KOPT-K1 (cell line): Measurements from ENCODE around the gene ZSWIM4.
A peak's percentile ranks its signal among the peaks of the same experiment; 100 is the strongest.

Experiments used
- H3K27ac ChIP-seq: fragments of 200-600 bp; sonication (generic); 2 replicates; pipeline ENCODE4 v1.5.1; 2016; ENCODE audit warnings: antibody characterized with exemption, mild to moderate bottlenecking, low read depth, low read length; ENCODE audit not compliant: poor library complexity, severe bottlenecking
- H3K36me3 ChIP-seq: fragments of 200-600 bp; sonication (generic); 2 replicates; pipeline ENCODE4 v1.5.1; 2017; ENCODE audit warnings: antibody characterized with exemption, mild to moderate bottlenecking, low read length, moderate library complexity; ENCODE audit not compliant: insufficient read depth
- H3K9me3 ChIP-seq: fragments of 200-600 bp; sonication (generic); 2 replicates; pipeline ENCODE4 v1.5.1; 2017; ENCODE audit warnings: antibody characterized with exemption, low read length, mild to moderate bottlenecking; ENCODE audit not compliant: insufficient read depth, poor library complexity, severe bottlenecking

ZSWIM4 gene

GRCh38 chr19:13876834-13877233, 81.6 kb downstream of the ZSWIM4 start, which contains the start of gene NANOS3:
TSS of gene NANOS3 (plus strand) at chr19:13877134. CDS start at chr19:13877249, 115 bp downstream.
- no peaks in the 10 kb centered on the region for H3K9me3 ChIP-seq
- no peak within 1 kb of the TSS for H3K27ac ChIP-seq
- no peaks in the 10 kb centered on the region for H3K36me3 ChIP-seq

GRCh38 chr19:13877303-13877702, 82.1 kb downstream of the ZSWIM4 start:
- H3K27ac ChIP-seq = no peak overlapping the region
- no peaks in the 10 kb centered on the region for H3K36me3 ChIP-seq
- no peaks in the 10 kb centered on the region for H3K9me3 ChIP-seq

DNA sequence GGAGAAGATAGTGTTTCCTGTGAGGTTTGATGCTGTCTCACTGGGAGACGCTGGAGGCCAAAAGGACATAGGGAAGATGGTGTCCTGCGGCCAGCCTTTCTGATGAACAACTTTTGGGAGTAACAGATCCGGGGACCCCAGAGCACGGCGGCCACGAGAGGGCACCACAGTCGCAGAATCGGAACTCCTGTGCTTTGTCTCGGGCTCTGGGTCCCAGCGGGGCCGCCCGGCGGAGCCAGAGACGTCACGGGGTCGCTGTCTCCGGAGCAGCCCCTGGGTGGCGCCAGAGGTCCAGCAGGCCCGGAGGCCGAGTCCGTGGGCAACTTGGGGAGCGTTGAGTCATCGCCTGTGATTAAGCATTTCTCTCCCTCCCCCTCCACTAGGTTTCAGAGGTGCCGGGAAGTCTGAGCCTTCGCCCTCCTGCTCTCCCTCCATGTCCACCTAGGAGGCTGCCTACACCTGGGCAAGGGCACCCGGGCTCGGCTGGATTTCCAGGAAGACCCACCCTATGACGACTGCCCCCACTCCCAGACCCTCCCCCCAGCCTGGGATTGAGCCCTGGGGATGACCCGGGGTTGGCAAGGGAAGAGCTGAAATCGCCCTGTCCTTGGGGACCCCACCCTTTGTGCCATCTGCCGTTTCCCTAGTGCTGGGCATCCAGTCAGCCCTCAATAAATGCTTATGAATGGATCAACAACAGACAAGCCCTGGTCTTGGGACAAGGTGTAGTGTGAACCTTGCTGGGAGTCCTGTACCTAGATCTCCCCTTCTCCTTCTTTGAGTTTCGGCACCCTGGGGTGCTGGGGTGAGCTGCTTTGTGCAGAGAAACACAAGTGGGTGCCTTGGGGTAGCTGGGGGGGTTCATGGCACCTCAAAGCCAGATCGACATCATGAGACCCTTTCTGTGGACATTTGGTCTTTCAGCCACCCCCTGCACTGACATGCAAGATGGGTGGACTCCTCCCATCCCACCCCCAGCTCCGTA, 85.1 kb downstream of the ZSWIM4 start:
- H3K27ac ChIP-seq = peak overlapping the region; percentile 49

DNA sequence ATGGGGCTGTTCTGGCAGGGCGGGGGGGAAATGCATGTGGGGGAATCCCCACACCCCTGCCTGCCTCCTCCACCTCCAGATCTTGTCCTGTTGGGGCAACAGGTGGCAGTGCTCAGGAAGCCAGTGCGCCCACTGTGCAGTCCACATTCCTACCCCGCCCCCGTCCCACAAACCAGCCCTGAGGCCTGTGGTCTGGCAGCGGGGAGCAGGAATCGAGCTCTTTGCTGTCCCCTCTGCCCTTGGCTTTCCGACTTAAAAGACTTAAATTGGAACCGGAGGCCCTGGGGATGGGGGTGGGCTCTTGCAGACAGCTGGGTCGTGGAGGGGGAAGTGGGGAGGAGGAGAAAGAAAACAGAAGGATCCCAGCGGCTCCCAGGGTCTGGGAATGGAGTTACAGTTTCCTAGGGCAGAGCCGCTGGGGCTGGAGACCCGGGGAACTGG, 86.0 kb downstream of the ZSWIM4 start:
- H3K27ac ChIP-seq = peak overlapping the region; percentile 49
- H3K36me3 ChIP-seq = no peaks in the 10 kb centered on the region
- H3K9me3 ChIP-seq = no peaks in the 10 kb centered on the region

More for the DNA sequence above, 85.1 kb downstream of the ZSWIM4 start:
- no peaks in the 10 kb centered on the region for H3K36me3 ChIP-seq
- H3K9me3 ChIP-seq = no peaks in the 10 kb centered on the region
